Endothelial cell of umbilical vein (primary cell): Measurements from ENCODE around the gene CDC45. TPM values are rescaled to one million over a fixed set of nuclear protein-coding genes. Genes with fewer than 3 reads are reported as not detected.

Experiments used
- BruUV-seq: library from RNA; stranded (reverse); fragments of 400-500 nt; replicated peaks from 2 replicates; lab custom pipeline; 2021; lab: Mats Ljungman, UMichigan
- CTCF ChIA-PET: fragments of 300-600, 350-600 bp; sonication (Branson Sonifier 250); formaldehyde crosslinking; loops from one replicate; lab custom pipeline; 2021; ENCODE audit warnings: antibody characterized with exemption, inconsistent platforms; lab: Charles Lee
- POLR2A ChIA-PET: fragments of 300-600, 350-600 bp; sonication (Branson Sonifier 250); formaldehyde crosslinking; loops from one replicate; lab custom pipeline; 2021; ENCODE audit warnings: antibody characterized with exemption, inconsistent platforms; lab: Charles Lee
- DNase-seq: peaks from one replicate; pipeline ENCODE4 v3.0.0-alpha.2; 2011; ENCODE audit warnings: low read depth, low spot score
- FAIRE-seq: peaks from 2 replicates; lab custom pipeline; 2011; peaks lifted over from hg19 to GRCh38; lab: Jason Lieb, UNC
- H2AFZ ChIP-seq: 2 replicates; pipeline ENCODE4 v1.6.0; 2012; ENCODE audit warnings: low read depth, low read length, control low read depth, inconsistent platforms
- H3K27ac ChIP-seq: 2 replicates; pipeline ENCODE4 v1.5.1; 2011; ENCODE audit warnings: low read depth, mild to moderate bottlenecking, control low read depth, low read length, moderate library complexity; ENCODE audit not compliant: insufficient read depth
- H3K27me3 ChIP-seq, 2 experiments: 2 replicates each; pipeline versions ENCODE4 v1.6.0 to v1.6.1; 2011; ENCODE audit warnings: low read length in 2 of 2, mixed read lengths in 1 of 2; ENCODE audit not compliant: control insufficient read depth in 2 of 2, insufficient read depth in 2 of 2
- H3K36me3 ChIP-seq, 2 experiments: 2 replicates in 1 of 2; 3 replicates in 1 of 2; pipeline ENCODE4 v1.5.1; 2011; ENCODE audit warnings: low read length in 2 of 2, mild to moderate bottlenecking in 1 of 2, moderate library complexity in 1 of 2; ENCODE audit not compliant: control insufficient read depth in 2 of 2, insufficient read depth in 2 of 2; ENCODE audit errors: extremely low read depth in 1 of 2
- H3K4me1 ChIP-seq: 3 replicates; pipeline ENCODE4 v1.5.1; 2011; ENCODE audit warnings: mild to moderate bottlenecking, low read length; ENCODE audit not compliant: control insufficient read depth, insufficient read depth; ENCODE audit errors: extremely low read depth
- H3K4me2 ChIP-seq: 2 replicates; pipeline ENCODE4 v1.6.1; 2011; ENCODE audit warnings: low read length, control low read depth, mixed read lengths; ENCODE audit not compliant: insufficient read depth
- H3K4me3 ChIP-seq, 3 experiments: fragments of 200-600 bp in 1 of 3; sonication (generic), shearing (Covaris generic) in 1 of 3; replicated peaks in 1 of 3; 2 replicates each; pipeline ENCODE4 v1.5.1; 2011 to 2016; ENCODE audit warnings: control low read depth in 3 of 3, low read length in 3 of 3, mild to moderate bottlenecking in 2 of 3, inconsistent platforms in 1 of 3, low read depth in 1 of 3, moderate library complexity in 1 of 3; ENCODE audit not compliant: insufficient read depth in 1 of 3
- H3K79me2 ChIP-seq: 2 replicates; pipeline ENCODE4 v1.6.0; 2012; ENCODE audit warnings: low read length, inconsistent platforms; ENCODE audit not compliant: control insufficient read depth, insufficient read depth
- H3K9ac ChIP-seq: replicated peaks from 2 replicates; pipeline ENCODE3; 2011; ENCODE audit warnings: low read length, control low read depth; ENCODE audit not compliant: insufficient read depth; ENCODE audit errors: extremely low read depth
- H3K9me1 ChIP-seq: replicated peaks from 3 replicates; pipeline ENCODE4 v1.6.0; 2011; ENCODE audit warnings: mild to moderate bottlenecking, low read length; ENCODE audit not compliant: control insufficient read depth, insufficient read depth; ENCODE audit errors: extremely low read depth
- H3K9me3 ChIP-seq: replicated peaks from 2 replicates; pipeline ENCODE4 v1.5.1; 2012; ENCODE audit warnings: low read length, inconsistent platforms; ENCODE audit not compliant: control insufficient read depth, insufficient read depth
- H4K20me1 ChIP-seq: replicated peaks from 2 replicates; pipeline ENCODE3; 2011; ENCODE audit warnings: mild to moderate bottlenecking, low read length; ENCODE audit not compliant: control insufficient read depth, insufficient read depth; ENCODE audit errors: extremely low read depth
- EZH2 ChIP-seq: IDR thresholded peaks from 2 replicates; pipeline ENCODE4 v1.6.1; 2012; ENCODE audit warnings: borderline replicate concordance, low read depth, mild to moderate bottlenecking, moderate library complexity, low read length, inconsistent platforms; ENCODE audit not compliant: severe bottlenecking
- FOS ChIP-seq: IDR thresholded peaks from 2 replicates; pipeline ENCODE4 v1.6.1; 2011; ENCODE audit warnings: mild to moderate bottlenecking, low read length, moderate library complexity, borderline replicate concordance; ENCODE audit not compliant: insufficient read depth
- GATA2 ChIP-seq: IDR thresholded peaks from 2 replicates; pipeline ENCODE4 v1.7.0; 2011; ENCODE audit warnings: low read depth, mild to moderate bottlenecking, moderate library complexity, mixed read lengths, low read length; ENCODE audit not compliant: insufficient read length, insufficient read depth
- JUN ChIP-seq: IDR thresholded peaks from 2 replicates; pipeline ENCODE4 v1.6.1; 2011; ENCODE audit warnings: borderline replicate concordance, low read depth; ENCODE audit not compliant: insufficient read length, insufficient read depth
- MYC ChIP-seq: IDR thresholded peaks from one replicate; pipeline ENCODE4 v1.6.1; 2011; ENCODE audit warnings: mild to moderate bottlenecking, low read depth, low read length
- POLR2A ChIP-seq: IDR thresholded peaks from 2 replicates; pipeline ENCODE4 v1.6.1; 2012; ENCODE audit warnings: low read depth, mild to moderate bottlenecking, control low read depth, low read length
- POLR2AphosphoS5 ChIP-seq: IDR thresholded peaks from 2 replicates; pipeline ENCODE4 v1.6.1; 2012; ENCODE audit warnings: low read depth, mild to moderate bottlenecking, control low read depth, low read length, moderate library complexity; ENCODE audit not compliant: insufficient read depth
- dilution Hi-C: fragments of 300-500 bp; cut with MboI; formaldehyde crosslinking; loops from one replicate; pipeline ENCODE4 v1.15.0; 2019; ENCODE audit warnings: low sequenced_read_pairs; ENCODE audit not compliant: extremely low pct_ligation_motif_present
- intact Hi-C: fragments of 100-400 bp; cut with micrococcal nuclease; formaldehyde crosslinking; loops from one replicate; pipeline ENCODE4 v1.10.0; 2022
- polyA plus RNA-seq, 4 experiments: library from polyadenylated mRNA; depleted of rRNA in 3 of 4; stranded (reverse) in 3 of 4; unstranded in 1 of 4; fragments of >200 nt; gene quantifications; 2 replicates each; pipeline versions ENCODE4 v1.2.1 to v1.2.3, GENCODE V29; 2011 to 2012; ENCODE audit warnings: missing spikeins in 1 of 4
- total RNA-seq: library from RNA; stranded (reverse); gene quantifications from 2 replicates; pipeline ENCODE4 v1.2.3, GENCODE V29; 2021
- TF ChIP-seq, protein P1 (sequence below), 2 donors: IDR thresholded peaks; 1 replicate in 1 of 2; 2 replicates in 1 of 2; pipeline ENCODE4 v1.5.1; 2011; ENCODE audit warnings: low read length in 2 of 2, mild to moderate bottlenecking in 2 of 2, moderate library complexity in 2 of 2, control low read depth in 1 of 2, inconsistent platforms in 1 of 2, low read depth in 1 of 2; ENCODE audit not compliant: insufficient read depth in 1 of 2; ENCODE audit errors: extremely low read depth in 1 of 2
- TF ChIP-seq, protein P2 (sequence below): IDR thresholded peaks from 2 replicates; pipeline ENCODE4 v1.6.1; 2011; ENCODE audit not compliant: insufficient read depth, insufficient read length

Gene CDC45
- total and polyA plus RNA-seq, 2 donors (not counting 3 experiments of a cell fraction or from before 2014, with no cell fraction given): 36.6 to 40.6 TPM

DNA sequence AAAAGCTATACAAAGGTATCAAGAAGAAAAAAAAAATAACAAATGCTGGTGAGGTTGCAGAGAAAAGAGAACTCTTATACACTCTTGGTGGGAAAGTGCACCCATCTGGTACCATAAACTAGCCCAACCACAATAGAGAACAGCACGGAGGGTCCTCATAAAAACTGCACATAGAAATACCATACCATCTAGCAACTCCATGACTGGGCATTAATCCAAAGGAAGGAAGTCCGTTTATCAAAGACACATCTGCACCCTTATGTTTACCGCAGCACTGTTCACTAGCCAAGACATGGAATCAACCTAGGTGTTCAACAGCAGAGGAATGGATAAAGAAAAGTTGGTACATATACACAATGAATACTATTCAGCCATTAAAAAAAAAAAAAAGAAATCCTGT, 55.3 kb downstream of the CDC45 start:
- Histone ChIP-seq H4K20me1 (no peaks in the 10 kb centered on the region), H3K9me1 (no peaks in the 10 kb centered on the region), H3K36me3 (no peaks in the 10 kb centered on the region), H3K27ac (no peak overlapping the region), H3K9me3 (no peaks in the 10 kb centered on the region), H3K4me1 (peaks cover 34% of the 10 kb centered on the region), H3K4me3 (no peak overlapping the region), H2AFZ (no peak overlapping the region), H3K4me2 (peak overlapping the region; percentile 20), H3K27me3 (no peaks in the 10 kb centered on the region), H3K79me2 (no peaks in the 10 kb centered on the region), H3K9ac (no peak overlapping the region)
- FAIRE-seq (peak; percentile 85), DNase-seq (peak; percentile 72)
- peak; percentile 71 for TF ChIP-seq GATA2
- TF ChIP-seq JUN: no peak
- BruUV-seq: no TSS peak
- CTCF ChIA-PET: interaction anchor here (1.0 to 1.2 kb wide), 2 partner anchors 42 to 45 kb away, joined by 3 read pairs; no protein-coding TSS in a partner anchor
- POLR2A ChIA-PET: no interaction called here
- dilution Hi-C loops (no loop called here), intact Hi-C loops (no loop called here)

DNA sequence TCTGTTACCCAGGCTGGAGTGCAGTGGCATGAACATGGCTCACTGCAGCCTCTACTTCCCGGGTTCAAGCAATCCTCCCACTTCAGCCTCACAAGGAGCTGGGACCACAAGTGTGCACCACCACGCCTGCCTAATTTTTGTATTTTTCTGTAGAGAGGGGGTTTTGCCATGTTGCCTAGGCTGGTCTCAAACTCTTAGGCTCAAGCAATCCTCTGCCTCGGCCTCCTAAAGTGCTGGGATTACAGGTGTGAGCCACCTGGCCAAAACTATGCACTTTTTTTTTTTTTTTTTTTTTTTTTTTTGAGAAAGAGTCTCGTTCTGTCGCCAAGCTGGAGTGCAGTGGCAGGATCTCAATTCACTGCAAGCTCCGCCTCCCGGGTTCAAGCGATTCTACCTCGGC, 56.8 kb downstream of the CDC45 start:
- Histone ChIP-seq H3K9ac (no peak overlapping the region), H3K9me1 (no peaks in the 10 kb centered on the region), H3K4me1 (peaks cover 34% of the 10 kb centered on the region), H3K27me3 (no peaks in the 10 kb centered on the region), H3K9me3 (no peaks in the 10 kb centered on the region), H3K4me2 (no peak overlapping the region), H3K36me3 (no peaks in the 10 kb centered on the region), H4K20me1 (no peaks in the 10 kb centered on the region), H2AFZ (no peak overlapping the region), H3K27ac (no peak overlapping the region), H3K4me3 (no peak overlapping the region), H3K79me2 (no peaks in the 10 kb centered on the region)
- CTCF ChIA-PET: interaction anchor here (0.6 to 1.3 kb wide), 3 partner anchors 40 to 132 kb away, joined by 3 to 6 read pairs (median 3); no protein-coding TSS in a partner anchor
- FAIRE-seq: no peak
- TF ChIP-seq POLR2AphosphoS5: no peak
- TF ChIP-seq FOS: no peak
- no peak for TF ChIP-seq EZH2
- no peak for TF ChIP-seq GATA2
- TF ChIP-seq, protein P1, sequence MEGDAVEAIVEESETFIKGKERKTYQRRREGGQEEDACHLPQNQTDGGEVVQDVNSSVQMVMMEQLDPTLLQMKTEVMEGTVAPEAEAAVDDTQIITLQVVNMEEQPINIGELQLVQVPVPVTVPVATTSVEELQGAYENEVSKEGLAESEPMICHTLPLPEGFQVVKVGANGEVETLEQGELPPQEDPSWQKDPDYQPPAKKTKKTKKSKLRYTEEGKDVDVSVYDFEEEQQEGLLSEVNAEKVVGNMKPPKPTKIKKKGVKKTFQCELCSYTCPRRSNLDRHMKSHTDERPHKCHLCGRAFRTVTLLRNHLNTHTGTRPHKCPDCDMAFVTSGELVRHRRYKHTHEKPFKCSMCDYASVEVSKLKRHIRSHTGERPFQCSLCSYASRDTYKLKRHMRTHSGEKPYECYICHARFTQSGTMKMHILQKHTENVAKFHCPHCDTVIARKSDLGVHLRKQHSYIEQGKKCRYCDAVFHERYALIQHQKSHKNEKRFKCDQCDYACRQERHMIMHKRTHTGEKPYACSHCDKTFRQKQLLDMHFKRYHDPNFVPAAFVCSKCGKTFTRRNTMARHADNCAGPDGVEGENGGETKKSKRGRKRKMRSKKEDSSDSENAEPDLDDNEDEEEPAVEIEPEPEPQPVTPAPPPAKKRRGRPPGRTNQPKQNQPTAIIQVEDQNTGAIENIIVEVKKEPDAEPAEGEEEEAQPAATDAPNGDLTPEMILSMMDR (IDR thresholded peaks at IDR 0.05; ENCODE audit: extremely low read depth in 1 of 2, insufficient read depth in 1 of 2, low read depth in 1 of 2, low read length in 2 of 2): no peak
- TF ChIP-seq MYC: no peak
- TF ChIP-seq POLR2A: no peak
- TF ChIP-seq JUN: no peak
- TF ChIP-seq, protein P2, sequence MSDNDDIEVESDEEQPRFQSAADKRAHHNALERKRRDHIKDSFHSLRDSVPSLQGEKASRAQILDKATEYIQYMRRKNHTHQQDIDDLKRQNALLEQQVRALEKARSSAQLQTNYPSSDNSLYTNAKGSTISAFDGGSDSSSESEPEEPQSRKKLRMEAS: no peak
- POLR2A ChIA-PET: no interaction called here
- no peak for DNase-seq
- intact Hi-C loops (no loop called here), dilution Hi-C loops (no loop called here)
- BruUV-seq: no TSS peak
